OCI-LY7 (cell line): ENCODE results near the gene TAF4. TPM values are rescaled to one million over a fixed set of nuclear protein-coding genes. Genes with fewer than 3 reads are reported as not detected.
A peak's percentile ranks its signal among the peaks of the same experiment; 100 is the strongest.

ENCODE experiments used
- Bru-seq: library from RNA; stranded (reverse); fragments of 400-500 nt; gene quantifications from one replicate; lab custom pipeline; 2021; lab: Mats Ljungman, UMichigan
- BruChase-seq, 2 experiments: library from RNA; stranded (reverse); fragments of 400-500 nt; gene quantifications; one replicate each; lab custom pipeline; 2021; lab: Mats Ljungman, UMichigan
- BruUV-seq: library from RNA; stranded (reverse); fragments of 400-500 nt; replicated peaks from 2 replicates; lab custom pipeline; 2021; lab: Mats Ljungman, UMichigan
- CTCF ChIA-PET: fragments of 300-600 bp; sonication (Branson Sonifier 250); formaldehyde crosslinking; loops from one replicate; lab custom pipeline; 2022; ENCODE audit warnings: antibody characterized with exemption; ENCODE audit not compliant: unreplicated experiment; lab: Charles Lee
- POLR2A ChIA-PET: fragments of 300-600 bp; sonication (Branson Sonifier 250); formaldehyde crosslinking; loops from one replicate; lab custom pipeline; 2022; ENCODE audit warnings: antibody characterized with exemption; lab: Charles Lee
- DNase-seq: peaks from one replicate; pipeline ENCODE4 v3.0.0-alpha.2; 2015; ENCODE audit warnings: low spot score
- H2AFZ ChIP-seq: fragments of 200-600 bp; sonication (generic), shearing (Covaris generic); 2 replicates; pipeline ENCODE4 v1.6.1; 2014; ENCODE audit warnings: mild to moderate bottlenecking, antibody characterized with exemption, low read length, moderate library complexity
- H3K27ac ChIP-seq: fragments of 200-600 bp; sonication (generic); 2 replicates; pipeline ENCODE4 v1.5.1; 2014; ENCODE audit warnings: mixed run types, low read depth, mild to moderate bottlenecking, moderate library complexity, low read length, inconsistent platforms; ENCODE audit not compliant: poor library complexity, severe bottlenecking
- H3K36me3 ChIP-seq: fragments of 200-600 bp; sonication (generic); 2 replicates; pipeline ENCODE4 v1.6.1; 2014; ENCODE audit warnings: mild to moderate bottlenecking, antibody characterized with exemption, low read length, moderate library complexity, mixed read lengths; ENCODE audit not compliant: insufficient read depth
- H3K4me1 ChIP-seq: fragments of 200-600 bp; sonication (generic); 2 replicates; pipeline ENCODE4 v1.5.1; 2014; ENCODE audit warnings: mild to moderate bottlenecking, low read length; ENCODE audit not compliant: insufficient read depth, poor library complexity, severe bottlenecking
- H3K4me2 ChIP-seq: fragments of 200-600 bp; sonication (generic); 2 replicates; pipeline ENCODE4 v1.6.1; 2014; ENCODE audit warnings: mild to moderate bottlenecking, low read length
- H3K4me3 ChIP-seq: fragments of 200-600 bp; sonication (generic); 2 replicates; pipeline ENCODE4 v1.5.1; 2014; ENCODE audit warnings: mild to moderate bottlenecking, low read depth, low read length; ENCODE audit not compliant: poor library complexity, severe bottlenecking
- H3K79me2 ChIP-seq: fragments of 200-600 bp; sonication (generic); 2 replicates; pipeline ENCODE4 v1.6.1; 2016; ENCODE audit warnings: low read depth, mild to moderate bottlenecking, low read length, moderate library complexity, mixed read lengths; ENCODE audit not compliant: insufficient read depth
- H3K9me2 ChIP-seq: fragments of 200-600 bp; sonication (generic); 2 replicates; pipeline ENCODE4 v1.6.1; 2016; ENCODE audit warnings: mild to moderate bottlenecking, low read length, mixed read lengths; ENCODE audit not compliant: insufficient read depth
- H3K9me3 ChIP-seq: fragments of 200-600 bp; sonication (generic); 2 replicates; pipeline ENCODE4 v1.6.1; 2014; ENCODE audit warnings: mild to moderate bottlenecking, mixed run types, low read length, mixed read lengths
- H4K20me1 ChIP-seq: fragments of 200-600 bp; sonication (generic); 2 replicates; pipeline ENCODE4 v1.6.1; 2014; ENCODE audit warnings: mild to moderate bottlenecking, antibody characterized with exemption, low read length, moderate library complexity, mixed read lengths; ENCODE audit not compliant: insufficient read depth
- EZH2phosphoT487 ChIP-seq: fragments of 200-600 bp; sonication (generic); IDR thresholded peaks from 2 replicates; pipeline ENCODE4 v1.6.1; 2018; ENCODE audit warnings: low read depth, borderline replicate concordance, mild to moderate bottlenecking, mixed run types, antibody characterized with exemption, low read length, moderate library complexity, mixed read lengths
- intact Hi-C: fragments of 100-400 bp; cut with micrococcal nuclease; formaldehyde crosslinking; loops from one replicate; pipeline ENCODE4 v1.10.0; 2022; ENCODE audit not compliant: unreplicated experiment
- long read RNA-seq: library from polyadenylated mRNA; stranded (forward); transcript quantifications from one replicate; pipeline ENCODE4 v2.0.0, GENCODE V29; 2022
- total RNA-seq, 2 experiments: library from RNA; depleted of rRNA in 1 of 2; stranded (reverse); fragments of >200 nt in 1 of 2; shearing (Covaris generic) in 1 of 2; gene quantifications; 2 replicates each; pipeline ENCODE4 v1.2.3, GENCODE V29; 2014 to 2022
- TF ChIP-seq, protein P1 (sequence below): fragments of 200-600 bp; sonication (generic); conservative IDR thresholded peaks from 2 replicates; pipeline ENCODE4 v1.5.1; 2014; ENCODE audit warnings: mild to moderate bottlenecking, antibody characterized with exemption, low read length, moderate library complexity, mixed read lengths

TAF4 gene
- total RNA-seq (2014; rRNA removed; shearing (Covaris generic)) (6.7 and 11.2 TPM in 2 replicates), total RNA-seq (2022) (28.4 and 38.9 TPM in 2 replicates), Bru-seq, nascent RNA (percentile 65 among the genes with signal in this experiment), BruChase-seq, experiment 1, labeled RNA remaining after a 6-hour chase (percentile 80 among the genes with signal in this experiment), BruChase-seq, experiment 2, labeled RNA remaining after a 2-hour chase (percentile 72 among the genes with signal in this experiment)
- long read RNA-seq, full-length matches to known transcripts, result 6 of 19 reads
- long read RNA-seq, partial matches to known transcripts, result 7 of 19 reads
- long read RNA-seq, other reads (novel, unspliced or antisense), result 6 of 19 reads

GRCh38 chr20:62065674-62066338 lies at the start of gene TAF4:
TSS of gene TAF4 (minus strand) at chr20:62065881. CDS start at chr20:62065810, 71 bp downstream.
- CTCF ChIA-PET, result interaction anchor here (0.6 kb wide), 1 partner anchor 57 kb away, joined by 4 read pairs; no protein-coding TSS in a partner anchor
- no TSS peak for BruUV-seq
- no peak for TF ChIP-seq EZH2phosphoT487
- TF ChIP-seq, protein P1, sequence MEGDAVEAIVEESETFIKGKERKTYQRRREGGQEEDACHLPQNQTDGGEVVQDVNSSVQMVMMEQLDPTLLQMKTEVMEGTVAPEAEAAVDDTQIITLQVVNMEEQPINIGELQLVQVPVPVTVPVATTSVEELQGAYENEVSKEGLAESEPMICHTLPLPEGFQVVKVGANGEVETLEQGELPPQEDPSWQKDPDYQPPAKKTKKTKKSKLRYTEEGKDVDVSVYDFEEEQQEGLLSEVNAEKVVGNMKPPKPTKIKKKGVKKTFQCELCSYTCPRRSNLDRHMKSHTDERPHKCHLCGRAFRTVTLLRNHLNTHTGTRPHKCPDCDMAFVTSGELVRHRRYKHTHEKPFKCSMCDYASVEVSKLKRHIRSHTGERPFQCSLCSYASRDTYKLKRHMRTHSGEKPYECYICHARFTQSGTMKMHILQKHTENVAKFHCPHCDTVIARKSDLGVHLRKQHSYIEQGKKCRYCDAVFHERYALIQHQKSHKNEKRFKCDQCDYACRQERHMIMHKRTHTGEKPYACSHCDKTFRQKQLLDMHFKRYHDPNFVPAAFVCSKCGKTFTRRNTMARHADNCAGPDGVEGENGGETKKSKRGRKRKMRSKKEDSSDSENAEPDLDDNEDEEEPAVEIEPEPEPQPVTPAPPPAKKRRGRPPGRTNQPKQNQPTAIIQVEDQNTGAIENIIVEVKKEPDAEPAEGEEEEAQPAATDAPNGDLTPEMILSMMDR, result no peak
- intact Hi-C loops, result loop anchor here (5.0 to 10.0 kb wide), 3 partner anchors 64 to 339 kb away; partner anchors contain the start of genes CABLES2, PSMA7 and SS18L1
- POLR2A ChIA-PET, result interaction anchor here (1.2 to 1.8 kb wide), 2 partner anchors 55 to 57 kb away, joined by 3 to 4 read pairs; no protein-coding TSS in a partner anchor
- H3K4me2 ChIP-seq, result peak within 1 kb of the TSS; percentile 96
- peak within 1 kb of the TSS; percentile 66 for H3K27ac ChIP-seq
- no peaks in the 10 kb centered on the region for H3K9me2 ChIP-seq
- H4K20me1 ChIP-seq, result peaks cover 6% of the 10 kb centered on the region; the same call in 1 of the 2 replicates
- peak within 1 kb of the TSS; percentile 75 for H3K4me3 ChIP-seq
- H3K4me1 ChIP-seq, result peaks cover 46% of the 10 kb centered on the region
- H2AFZ ChIP-seq, result peak within 1 kb of the TSS; percentile 59; the same call in 1 of the 2 replicates
- peaks cover 34% of the 10 kb centered on the region for H3K36me3 ChIP-seq
- H3K9me3 ChIP-seq, result no peaks in the 10 kb centered on the region
- DNase-seq, result peak; percentile 88
- peaks cover 33% of the 10 kb centered on the region for H3K79me2 ChIP-seq

DNA sequence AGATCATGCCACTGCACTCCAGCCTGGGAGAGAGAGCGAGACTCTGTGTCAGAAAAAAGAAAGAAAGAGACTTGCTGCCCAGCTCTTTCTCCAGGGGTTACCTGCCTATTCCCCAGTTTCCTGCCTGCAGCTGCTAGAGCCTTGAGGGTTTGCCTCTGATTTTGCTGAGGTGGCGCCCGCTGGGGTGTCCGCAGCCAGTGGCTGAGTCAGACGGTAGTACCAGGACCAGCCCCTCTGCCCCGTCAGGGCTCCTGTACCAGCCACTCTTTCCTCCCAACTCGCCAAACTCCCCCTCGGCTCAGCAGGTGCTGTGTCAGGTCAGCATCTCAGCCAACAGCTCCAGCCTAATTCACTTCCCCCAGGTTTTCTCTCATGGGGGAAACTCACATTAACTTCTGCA lies 49.2 kb upstream of the TAF4 start:
- no peaks in the 10 kb centered on the region for H4K20me1 ChIP-seq
- no peaks in the 10 kb centered on the region for H3K36me3 ChIP-seq
- H3K9me3 ChIP-seq, result peaks cover 4% of the 10 kb centered on the region; the same call in 1 of the 2 replicates
- H3K9me2 ChIP-seq, result no peaks in the 10 kb centered on the region
- DNase-seq, result no peak
- CTCF ChIA-PET, result no interaction called here
- H3K79me2 ChIP-seq, result no peaks in the 10 kb centered on the region
- no peak overlapping the region for H3K4me3 ChIP-seq
- POLR2A ChIA-PET, result no interaction called here
- no TSS peak for BruUV-seq
- H2AFZ ChIP-seq, result no peak overlapping the region
- H3K4me1 ChIP-seq, result peaks cover 12% of the 10 kb centered on the region
- H3K27ac ChIP-seq, result no peak overlapping the region
- no peak overlapping the region for H3K4me2 ChIP-seq
- no peak for TF ChIP-seq EZH2phosphoT487
- TF ChIP-seq, protein P1, result no peak
- intact Hi-C loops, result no loop called here
